ENCODE data around the gene UBR3.
"Not testable (repeated sequence)": the region's sequence is repeated elsewhere in the genome, so short reads cannot be mapped to it uniquely, and the experiment has no call there.

Gene UBR3

GRCh38 chr2:169845016-169845415 lies 17.8 kb downstream of the UBR3 start:
- DNase-seq (ENCODE audit: extremely low read depth, low read depth): no peak
- TF ChIP-seq CTCF (IDR thresholded peaks at IDR 0.05; ENCODE audit: low read depth, low read length): no peak

GRCh38 chr2:169848959-169849693 lies 21.9 kb downstream of the UBR3 start:
- not testable (repeated sequence) for DNase-seq (ENCODE audit: extremely low read depth, low read depth)

GRCh38 chr2:169849710-169850109 lies 22.5 kb downstream of the UBR3 start:
- DNase-seq (ENCODE audit: extremely low read depth, low read depth): no peak

GRCh38 chr2:169853041-169853668 lies 25.9 kb downstream of the UBR3 start:
- no peak for DNase-seq (ENCODE audit: extremely low read depth, low read depth)
- TF ChIP-seq CTCF (IDR thresholded peaks at IDR 0.05; ENCODE audit: low read depth, low read length): no peak

More at GRCh38 chr2:169849710-169850109, 22.5 kb downstream of the UBR3 start:
- no peak for TF ChIP-seq CTCF (IDR thresholded peaks at IDR 0.05; ENCODE audit: low read depth, low read length)

GRCh38 chr2:169855281-169856258 lies 28.3 kb downstream of the UBR3 start:
- not testable (repeated sequence) for DNase-seq (ENCODE audit: extremely low read depth, low read depth)

GRCh38 chr2:169859423-169859822 lies 32.2 kb downstream of the UBR3 start:
- no peak for TF ChIP-seq CTCF (IDR thresholded peaks at IDR 0.05; ENCODE audit: low read depth, low read length)
- DNase-seq (ENCODE audit: extremely low read depth, low read depth): no peak

- no peak for DNase-seq (ENCODE audit: extremely low read depth, low read depth)
- no peak for TF ChIP-seq CTCF (IDR thresholded peaks at IDR 0.05; ENCODE audit: low read depth, low read length)
Observed at GRCh38 chr2:169860149-169860548, 32.9 kb downstream of the UBR3 start.

- TF ChIP-seq CTCF (IDR thresholded peaks at IDR 0.05; ENCODE audit: low read depth, low read length): no peak
- DNase-seq (ENCODE audit: extremely low read depth, low read depth): no peak
Observed at GRCh38 chr2:169862816-169863215, 35.6 kb downstream of the UBR3 start.

Data from AG09319 (cell line).